T-helper 9 cell (primary cell): ENCODE results near the gene MAP7D2.

Experiments
- DNase-seq: peaks from one replicate; pipeline ENCODE4 v3.0.0-alpha.2; 2020

Gene MAP7D2

DNA sequence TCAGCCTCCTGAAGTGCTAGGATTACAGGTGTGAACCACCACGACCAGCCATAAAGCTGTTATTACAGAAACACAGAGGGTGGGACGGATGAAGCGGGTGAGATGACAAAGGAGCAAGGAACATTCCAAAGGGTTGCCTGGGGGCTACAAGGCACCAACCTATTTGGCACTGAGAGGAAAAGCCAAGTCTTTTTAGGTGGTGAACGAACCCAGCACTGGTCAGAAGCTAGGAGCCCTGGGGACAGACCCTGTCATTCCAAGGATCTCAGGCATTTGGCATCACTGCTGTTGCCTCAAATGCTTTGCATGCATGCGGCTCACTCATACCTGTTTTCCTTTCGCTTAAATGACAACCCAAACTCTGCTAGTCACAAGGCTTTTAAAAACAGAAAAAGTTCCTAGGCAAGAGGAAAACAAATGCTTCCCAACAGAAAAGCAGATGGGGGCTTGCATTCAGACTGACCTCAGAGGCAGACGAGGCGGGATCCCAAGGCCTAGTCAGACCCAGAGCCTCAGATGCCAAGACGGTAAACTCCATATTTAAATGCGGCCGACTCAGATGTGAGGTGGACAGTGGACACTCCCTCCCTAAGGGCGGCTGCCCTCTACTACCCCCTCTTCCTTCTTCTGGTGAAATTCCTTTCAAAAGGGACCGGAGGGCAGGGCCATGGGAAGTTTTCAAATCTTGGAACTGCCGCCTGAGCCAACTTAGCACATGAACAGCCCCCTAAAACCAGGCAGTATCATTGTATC lies 4.5 kb downstream of the MAP7D2 start:
- no peak for DNase-seq

GRCh38 chrX:20111271-20111670 lies 5.4 kb downstream of the MAP7D2 start:
- no peak for DNase-seq

DNA sequence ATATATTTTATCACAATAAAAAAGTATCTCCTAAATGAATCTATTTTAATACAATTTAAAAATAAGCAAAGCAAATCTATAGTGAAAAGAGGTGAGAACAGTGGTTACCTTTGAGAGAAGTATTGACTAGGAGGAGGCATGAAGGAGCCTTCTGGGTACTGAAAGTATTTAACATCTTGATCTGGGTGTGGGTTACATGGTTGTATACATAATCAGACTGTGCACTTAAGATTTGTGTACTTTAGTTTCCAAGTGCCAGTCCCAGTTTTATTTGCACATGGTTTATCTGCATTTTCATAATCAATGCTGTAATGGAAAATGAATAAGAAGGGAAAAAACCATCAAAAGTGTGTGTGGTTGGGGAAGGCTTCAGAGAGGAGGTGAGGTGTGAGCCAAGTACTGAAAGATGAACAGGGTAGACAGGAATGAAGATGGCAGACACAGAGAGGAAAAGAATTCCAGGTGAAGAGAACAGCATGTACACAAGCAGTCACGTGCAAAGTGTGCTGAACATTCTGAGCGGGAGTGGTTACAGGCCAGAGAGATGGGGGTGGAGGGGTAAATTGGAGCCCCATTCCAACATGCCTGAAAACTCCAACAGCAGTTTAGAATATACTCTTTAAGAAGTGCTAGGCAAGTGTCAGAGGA lies 14.6 kb downstream of the MAP7D2 start:
- DNase-seq, result no peak

DNA sequence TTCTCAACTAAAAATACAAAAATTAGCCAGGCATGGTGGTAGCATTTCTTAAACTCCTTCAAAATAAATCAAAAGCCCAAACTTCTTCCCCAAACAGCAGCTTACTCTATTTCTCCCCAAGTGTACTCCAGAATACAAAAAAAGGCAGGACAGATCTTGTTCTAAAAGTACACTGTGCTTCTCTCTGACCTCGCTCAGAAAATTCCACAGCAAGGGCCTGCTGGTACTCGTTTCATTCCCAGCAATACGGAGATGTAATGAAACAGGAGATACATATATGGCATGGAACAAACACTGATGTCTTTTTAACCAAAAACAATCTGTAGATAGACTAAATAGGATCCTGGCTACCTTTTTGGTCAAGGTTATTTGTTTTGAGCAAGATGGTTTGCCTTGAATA lies 25.2 kb downstream of the MAP7D2 start:
- DNase-seq, result no peak

GRCh38 chrX:20089845-20090244 lies 26.9 kb downstream of the MAP7D2 start:
- no peak for DNase-seq

- DNase-seq, result no peak
These were observed 36.4 kb downstream of the MAP7D2 start for GRCh38 chrX:20080277-20080676.

- no peak for DNase-seq
These were observed 45.1 kb downstream of the MAP7D2 start for GRCh38 chrX:20071511-20072079.

GRCh38 chrX:20067709-20068561 lies 48.8 kb downstream of the MAP7D2 start:
- DNase-seq, result no peak

GRCh38 chrX:20066968-20067708 lies 49.6 kb downstream of the MAP7D2 start:
- DNase-seq, result no peak

DNA sequence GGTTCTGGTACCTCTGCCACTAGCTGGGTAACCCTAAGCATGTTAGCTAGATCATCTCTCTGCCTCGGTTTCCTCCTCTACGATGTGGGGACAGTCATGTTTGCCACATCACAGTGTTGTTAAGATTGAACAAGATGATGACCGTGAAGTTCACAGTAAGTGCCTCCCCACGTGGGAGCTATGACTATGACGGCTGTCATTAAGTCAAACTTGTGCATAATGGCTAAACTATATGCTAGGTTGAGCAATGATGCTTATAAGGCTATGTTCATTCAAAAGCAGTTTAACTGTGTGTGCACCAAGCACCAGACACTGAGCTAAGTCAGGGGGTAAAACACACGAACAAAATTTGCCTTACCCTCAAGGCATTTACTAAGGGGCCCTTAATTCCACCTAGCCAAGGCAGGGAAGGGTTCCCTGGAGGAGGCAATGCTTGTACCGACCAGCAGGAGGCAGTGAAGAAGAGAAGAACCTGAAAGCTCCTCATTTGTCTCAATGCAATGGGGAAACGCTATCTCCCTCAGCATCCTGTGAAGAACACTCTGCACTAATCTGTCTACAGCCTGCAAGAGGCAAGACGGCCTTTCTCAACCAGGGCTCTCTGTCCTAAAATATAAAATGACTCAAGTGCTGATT lies 52.9 kb downstream of the MAP7D2 start:
- no peak for DNase-seq

DNA sequence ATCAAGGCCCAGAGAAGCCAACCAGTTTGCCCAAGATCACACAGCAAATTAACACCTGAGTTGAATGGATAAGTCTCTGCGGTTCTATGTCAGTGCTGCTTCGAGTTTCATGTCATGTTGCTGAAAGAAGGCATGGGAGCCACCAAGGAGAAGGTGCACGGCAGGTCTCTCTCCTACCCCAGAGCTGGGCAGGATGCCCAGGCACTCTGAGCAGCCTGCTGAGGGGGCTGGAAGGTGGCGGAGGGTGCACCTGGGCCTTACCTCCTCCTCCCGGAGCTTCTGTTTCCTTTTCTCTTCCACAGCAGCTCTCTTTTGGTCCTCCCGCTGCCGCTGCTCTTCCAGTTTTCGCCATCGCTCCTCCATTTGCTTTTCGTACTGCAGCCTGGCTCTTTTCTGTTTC lies 53.6 kb downstream of the MAP7D2 start:
- DNase-seq, result no peak

- DNase-seq, result no peak
These were observed 54.9 kb downstream of the MAP7D2 start for GRCh38 chrX:20061855-20062254.

DNA sequence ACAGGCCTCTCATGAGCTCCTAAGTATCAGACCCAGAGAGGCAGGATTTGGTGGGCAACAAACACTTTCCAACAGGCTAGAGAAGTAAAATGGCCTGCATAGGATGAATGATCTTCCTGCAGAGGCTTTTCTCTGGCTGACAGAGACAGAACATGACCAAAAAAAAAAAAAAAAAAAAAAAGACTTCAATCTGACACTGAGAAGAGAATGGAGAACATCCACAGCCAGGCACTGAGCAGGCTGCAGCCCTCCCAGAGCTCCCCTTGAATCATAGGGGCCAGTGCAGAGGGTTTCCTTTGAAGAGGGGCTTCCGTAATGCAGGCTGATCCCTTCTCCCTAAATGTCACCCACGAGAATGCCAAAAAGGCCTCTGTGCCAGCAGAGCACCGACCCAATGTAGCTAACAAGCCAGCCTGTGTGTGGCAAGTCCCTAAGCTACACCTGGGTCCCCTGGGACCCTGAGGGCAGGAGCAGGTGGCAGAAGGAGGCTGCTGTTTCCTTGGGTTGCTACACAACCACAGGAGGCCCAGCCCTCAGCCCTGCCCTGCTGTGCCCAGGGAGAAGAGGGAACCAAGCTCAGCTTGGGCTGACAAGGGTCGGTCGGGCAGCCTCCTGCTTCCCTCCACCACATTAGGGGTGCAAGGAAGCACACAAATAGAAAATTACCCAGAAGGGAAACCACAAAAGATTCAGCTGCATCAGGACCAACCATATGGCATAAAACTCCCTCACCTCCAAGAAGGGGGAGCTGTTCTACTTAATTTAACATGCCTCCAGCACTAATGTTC lies 55.6 kb downstream of the MAP7D2 start:
- DNase-seq, result no peak

GRCh38 chrX:20059467-20060128 lies 57.1 kb downstream of the MAP7D2 start:
- no peak for DNase-seq

DNA sequence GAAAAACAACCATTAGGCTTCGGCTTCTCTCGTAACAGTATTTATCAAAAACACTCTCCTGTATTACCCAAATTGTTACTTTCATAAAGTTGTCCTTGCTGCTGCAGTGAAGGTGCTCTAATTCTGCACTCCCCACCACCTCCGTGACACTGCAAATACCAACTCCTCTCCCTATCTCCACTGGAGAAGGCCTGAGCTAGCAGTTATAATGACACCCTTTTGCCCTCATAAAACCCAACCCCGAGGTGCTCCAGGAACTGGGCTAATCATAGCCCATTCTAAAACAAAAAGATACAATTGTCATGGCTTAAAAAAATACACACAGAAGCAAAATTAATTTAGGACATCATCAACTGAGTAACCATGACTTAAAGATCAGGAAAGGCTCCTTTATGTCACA lies 59.2 kb downstream of the MAP7D2 start:
- DNase-seq, result no peak

DNA sequence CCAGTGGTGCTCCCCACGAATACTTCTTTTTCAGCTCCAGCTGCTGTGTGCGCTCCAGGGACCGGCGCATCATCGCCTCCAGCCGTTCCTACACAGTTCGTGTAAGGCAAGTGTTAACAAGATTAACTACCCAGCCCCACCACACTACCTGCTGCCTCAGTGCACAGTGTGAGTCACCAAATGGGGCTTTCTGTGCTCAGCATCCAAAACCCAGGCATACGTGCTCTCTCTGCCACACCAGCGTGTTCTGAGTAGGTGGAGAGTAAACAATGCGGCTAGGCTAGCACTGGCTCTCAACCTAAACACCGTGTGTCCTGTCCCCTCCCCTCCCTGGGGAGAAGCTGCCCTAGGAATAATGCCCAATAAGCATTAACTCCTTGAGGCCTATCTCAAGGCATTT lies 60.0 kb downstream of the MAP7D2 start:
- no peak for DNase-seq

DNA sequence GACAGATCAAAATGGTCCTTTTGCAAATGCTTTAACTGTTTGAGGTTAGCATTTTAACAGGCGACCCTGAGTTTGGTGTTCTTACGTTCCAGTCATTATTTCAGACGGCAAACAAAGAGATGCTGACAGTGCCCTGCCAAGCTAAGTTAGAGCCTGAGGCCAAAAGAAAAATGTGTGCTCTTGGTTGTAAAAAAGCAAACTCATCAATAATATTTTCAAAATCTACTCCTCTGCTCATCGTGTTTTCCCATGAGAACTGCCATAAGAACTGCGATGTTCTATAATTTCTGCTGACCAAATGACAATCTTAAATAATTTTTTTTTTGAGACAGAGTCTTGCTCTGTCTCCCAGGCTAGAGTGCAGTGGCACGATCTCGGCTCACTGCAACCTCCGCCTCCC lies 63.2 kb downstream of the MAP7D2 start:
- no peak for DNase-seq

- no peak for DNase-seq
These were observed 69.8 kb downstream of the MAP7D2 start for GRCh38 chrX:20046864-20047263.

- no peak for DNase-seq
These were observed 70.5 kb downstream of the MAP7D2 start for GRCh38 chrX:20046223-20046622.

DNA sequence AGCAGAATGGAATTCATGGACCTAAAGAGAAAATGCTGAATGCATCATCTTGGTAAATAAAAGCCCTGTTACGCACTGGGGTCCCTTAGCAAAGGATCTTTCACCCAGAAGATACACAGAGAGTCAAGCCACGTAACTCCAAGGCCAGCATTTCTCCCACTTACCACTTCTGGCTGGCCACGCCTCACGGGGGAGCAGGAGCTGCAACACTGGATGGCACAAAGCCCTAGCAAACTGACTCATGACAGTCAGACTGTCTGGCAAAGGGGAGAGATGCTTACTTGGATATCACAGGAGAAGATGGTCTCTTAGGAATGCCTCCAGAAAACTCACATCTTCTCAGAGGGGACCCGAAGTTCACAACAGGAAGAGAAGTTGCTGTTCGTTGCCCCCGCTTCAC lies 74.5 kb downstream of the MAP7D2 start:
- no peak for DNase-seq

GRCh38 chrX:20038966-20039365 lies 77.7 kb downstream of the MAP7D2 start:
- DNase-seq, result no peak
